GM12873 (cell line): ENCODE results near the gene LRIG2.

Experiments
- TF ChIP-seq, protein P1 (sequence below): IDR thresholded peaks from 2 replicates; pipeline ENCODE4 v1.5.1; 2012; ENCODE audit warnings: low read depth, mild to moderate bottlenecking, moderate library complexity, low read length, control low read depth; ENCODE audit not compliant: insufficient read depth; ENCODE audit errors: missing control alignments

The LRIG2 gene

GRCh38 chr1:113156368-113156767 lies 83.4 kb downstream of the LRIG2 start:
- TF ChIP-seq, protein P1, sequence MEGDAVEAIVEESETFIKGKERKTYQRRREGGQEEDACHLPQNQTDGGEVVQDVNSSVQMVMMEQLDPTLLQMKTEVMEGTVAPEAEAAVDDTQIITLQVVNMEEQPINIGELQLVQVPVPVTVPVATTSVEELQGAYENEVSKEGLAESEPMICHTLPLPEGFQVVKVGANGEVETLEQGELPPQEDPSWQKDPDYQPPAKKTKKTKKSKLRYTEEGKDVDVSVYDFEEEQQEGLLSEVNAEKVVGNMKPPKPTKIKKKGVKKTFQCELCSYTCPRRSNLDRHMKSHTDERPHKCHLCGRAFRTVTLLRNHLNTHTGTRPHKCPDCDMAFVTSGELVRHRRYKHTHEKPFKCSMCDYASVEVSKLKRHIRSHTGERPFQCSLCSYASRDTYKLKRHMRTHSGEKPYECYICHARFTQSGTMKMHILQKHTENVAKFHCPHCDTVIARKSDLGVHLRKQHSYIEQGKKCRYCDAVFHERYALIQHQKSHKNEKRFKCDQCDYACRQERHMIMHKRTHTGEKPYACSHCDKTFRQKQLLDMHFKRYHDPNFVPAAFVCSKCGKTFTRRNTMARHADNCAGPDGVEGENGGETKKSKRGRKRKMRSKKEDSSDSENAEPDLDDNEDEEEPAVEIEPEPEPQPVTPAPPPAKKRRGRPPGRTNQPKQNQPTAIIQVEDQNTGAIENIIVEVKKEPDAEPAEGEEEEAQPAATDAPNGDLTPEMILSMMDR = no peak

DNA sequence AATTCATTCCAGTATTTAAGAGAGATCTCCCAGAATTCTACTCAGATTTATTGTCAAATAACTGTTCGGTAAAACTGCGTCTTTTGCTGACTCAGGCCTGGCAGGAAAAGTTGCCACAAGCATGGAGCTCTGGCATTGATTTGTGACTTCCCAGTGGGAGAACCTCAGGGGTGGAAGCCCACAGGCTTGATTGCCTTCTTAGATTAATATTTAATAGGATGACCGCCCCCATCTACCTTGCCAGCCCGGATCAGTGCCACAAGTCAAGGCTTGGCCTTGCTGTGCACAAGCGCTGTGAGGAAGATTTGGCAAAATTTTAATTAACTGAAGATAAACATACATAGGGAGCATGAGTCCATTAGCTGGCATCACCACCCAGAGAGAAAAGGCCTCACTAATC lies 93.5 kb downstream of the LRIG2 start:
- TF ChIP-seq, protein P1 = no peak

- TF ChIP-seq, protein P1 = no peak
Measured at GRCh38 chr1:113168946-113169345, 95.9 kb downstream of the LRIG2 start.

DNA sequence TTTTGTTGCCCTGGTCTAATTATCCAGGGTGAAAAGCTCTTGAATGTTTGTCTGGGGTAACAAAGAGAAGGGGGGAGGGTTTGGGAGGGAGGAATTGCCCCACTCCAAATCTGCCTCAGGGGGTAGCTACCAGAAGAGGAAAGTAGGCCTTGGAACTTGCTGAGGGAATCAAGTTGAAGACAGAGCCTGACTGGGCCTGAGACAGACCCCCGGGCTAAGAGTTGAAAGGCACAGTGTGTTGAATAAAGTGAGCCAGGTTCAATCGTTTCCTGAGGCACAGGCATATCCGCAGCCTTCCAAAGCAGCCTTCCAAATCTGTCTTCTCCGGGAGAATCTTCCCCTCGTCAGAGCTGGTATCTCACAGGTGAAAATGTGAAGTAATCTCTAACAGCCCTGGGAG lies 96.6 kb downstream of the LRIG2 start:
- TF ChIP-seq, protein P1 = no peak

DNA sequence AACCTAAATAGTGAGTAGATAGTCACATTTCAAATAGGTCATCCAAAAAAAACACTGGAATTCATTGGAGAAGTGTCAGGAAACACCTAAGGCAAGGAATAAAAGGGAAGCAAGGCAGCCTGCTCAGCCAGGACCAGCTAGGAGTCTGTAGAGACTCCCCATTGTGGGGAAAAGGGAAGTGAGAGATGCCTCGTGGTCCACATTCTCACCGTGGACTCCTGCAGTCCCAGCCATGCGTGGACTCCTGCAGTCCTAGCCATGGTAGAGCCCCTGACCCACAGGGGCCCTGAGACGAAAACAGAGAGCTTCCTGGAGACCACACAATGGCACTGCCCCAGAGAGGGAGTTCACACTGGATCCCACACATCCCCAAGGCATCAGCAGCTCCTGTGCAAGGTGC lies 97.5 kb downstream of the LRIG2 start:
- TF ChIP-seq, protein P1 = no peak

GRCh38 chr1:113178106-113178505 lies 105.1 kb downstream of the LRIG2 start:
- TF ChIP-seq, protein P1 = no peak

DNA sequence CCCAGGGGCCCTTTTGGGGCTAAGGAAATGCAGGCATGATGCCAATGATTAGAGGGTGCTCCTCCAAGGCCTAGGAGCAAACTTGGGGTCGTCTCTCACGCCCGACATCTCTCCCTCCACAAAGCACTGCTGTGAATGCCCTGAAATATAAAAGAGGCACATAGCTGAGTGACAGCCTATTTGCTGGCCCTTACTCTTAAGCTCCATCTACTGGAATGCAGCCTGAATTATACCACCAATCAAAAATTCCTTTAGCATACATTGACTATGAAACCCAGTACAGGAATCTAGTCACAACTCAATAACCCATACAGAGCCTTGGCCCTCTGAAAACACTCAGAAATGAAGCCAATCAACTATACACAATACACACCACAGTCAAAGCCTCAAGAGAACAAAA lies 105.5 kb downstream of the LRIG2 start:
- TF ChIP-seq, protein P1 = no peak
